HG02870 (cell line): ENCODE measurements around the gene RPS6KC1.
A peak's percentile ranks its signal among the peaks of the same experiment; 100 is the strongest.
"Not testable (repeated sequence)": the region's sequence is repeated elsewhere in the genome, so short reads cannot be mapped to it uniquely, and the experiment has no call there.

ENCODE experiments used
- ATAC-seq: cut with Tn5 transposase; IDR thresholded peaks from one replicate; pipeline ENCODE4 v1.9.1; 2021; ENCODE audit warnings: mild to moderate bottlenecking, moderate library complexity; ENCODE audit not compliant: unreplicated experiment

RPS6KC1 gene

GRCh38 chr1:213104604-213105003 lies 53.6 kb downstream of the RPS6KC1 start:
- peak; percentile 37 for ATAC-seq

GRCh38 chr1:213106298-213106697 lies 55.3 kb downstream of the RPS6KC1 start:
- ATAC-seq, result no peak

DNA sequence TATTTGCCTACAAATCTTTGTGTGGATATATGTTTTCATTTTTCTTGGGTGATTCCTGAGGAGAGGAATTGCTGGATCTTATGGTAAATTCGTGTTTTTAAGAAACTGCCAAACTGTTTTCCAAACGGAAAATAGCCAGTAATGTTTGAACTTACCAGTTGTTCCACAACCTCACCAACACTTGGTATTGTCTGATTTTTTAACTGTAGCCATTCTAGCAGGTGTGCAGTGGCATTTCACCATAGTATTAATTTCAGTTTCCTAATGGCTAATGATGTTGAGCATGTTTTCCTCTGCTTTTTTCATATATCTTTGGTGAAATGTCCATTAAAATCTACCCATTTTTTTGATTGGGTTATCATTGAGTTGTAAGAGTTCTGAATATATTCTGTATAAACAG lies 56.6 kb downstream of the RPS6KC1 start:
- no peak for ATAC-seq

DNA sequence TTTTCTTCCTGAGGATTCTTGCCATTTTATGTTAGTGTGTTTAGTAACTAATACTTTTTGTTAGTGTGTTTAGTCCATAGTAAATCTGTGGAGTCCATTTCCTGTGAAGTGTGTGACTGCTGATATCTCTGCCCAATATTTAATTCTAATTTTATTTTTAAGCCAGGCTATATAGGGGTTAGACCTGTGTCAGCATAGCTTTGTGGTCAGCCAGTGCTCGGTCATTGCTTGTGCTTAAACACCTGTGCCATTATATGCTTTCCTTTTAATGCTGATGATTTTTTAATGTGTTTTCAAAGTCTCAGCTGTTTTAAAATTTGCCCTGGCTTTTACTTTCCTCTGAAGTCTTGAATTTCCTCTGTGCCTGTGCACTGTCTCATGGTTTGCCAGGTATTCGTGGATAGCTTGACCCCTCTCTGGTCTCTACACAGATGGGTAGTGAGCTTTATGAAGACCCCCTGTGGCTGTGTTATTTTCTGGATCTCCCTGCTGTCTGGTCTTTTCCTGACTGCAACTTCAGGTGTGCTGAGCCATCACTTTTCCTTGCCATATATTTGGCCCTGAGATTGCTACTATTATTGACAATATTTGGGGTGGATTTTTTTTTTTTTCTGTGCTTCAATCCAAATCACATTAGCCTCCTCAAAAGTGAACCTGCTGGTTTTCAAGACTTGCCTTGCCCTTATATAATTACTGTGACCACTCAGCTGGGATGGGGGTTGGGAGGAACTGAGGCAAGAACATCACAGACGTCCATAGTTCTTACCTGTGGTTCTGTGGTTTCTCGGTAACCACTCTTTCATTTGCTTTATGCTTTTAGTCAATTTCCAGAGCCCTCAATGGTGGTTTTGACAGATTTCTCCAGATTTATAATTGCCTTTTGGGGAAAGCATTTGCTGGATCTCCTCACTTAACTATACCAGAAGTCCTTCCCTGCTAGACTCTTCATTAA lies 59.6 kb downstream of the RPS6KC1 start:
- peak; percentile 86 for ATAC-seq

DNA sequence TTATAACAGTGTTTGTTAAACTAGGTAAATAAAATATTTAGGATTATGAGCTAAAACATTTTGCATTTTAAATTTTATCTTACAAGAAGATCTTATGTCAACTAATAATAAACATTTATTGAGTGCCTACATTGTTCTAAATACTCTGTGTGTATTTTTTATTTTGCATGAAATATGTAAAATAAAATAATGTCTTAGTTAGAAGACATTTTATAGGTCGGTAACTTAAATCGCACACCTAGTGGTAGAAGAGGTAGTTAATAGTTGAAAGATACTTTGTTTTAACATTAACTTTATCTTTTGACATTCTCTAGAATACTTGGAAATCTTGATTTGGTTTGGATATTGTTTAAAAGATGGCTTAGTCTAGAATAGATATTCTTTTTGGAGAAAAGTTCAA lies 60.5 kb downstream of the RPS6KC1 start:
- ATAC-seq, result no peak

DNA sequence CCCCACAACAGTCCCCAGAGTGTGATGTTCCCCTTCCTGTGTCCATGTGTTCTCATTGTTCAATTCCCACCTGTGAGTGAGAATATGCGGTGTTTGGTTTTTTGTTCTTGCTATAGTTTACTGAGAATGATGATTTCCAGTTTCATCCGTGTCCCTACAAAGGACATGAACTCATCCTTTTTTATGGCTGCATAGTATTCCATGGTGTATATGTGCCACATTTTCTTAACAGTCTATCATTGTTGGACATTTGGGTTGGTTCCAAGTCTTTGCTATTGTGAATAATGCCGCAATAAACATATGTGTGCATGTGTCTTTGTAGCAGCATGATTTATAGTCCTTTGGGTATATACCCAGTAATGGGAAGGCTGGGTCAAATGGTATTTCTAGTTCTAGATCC lies 61.7 kb downstream of the RPS6KC1 start:
- not testable (repeated sequence) for ATAC-seq

DNA sequence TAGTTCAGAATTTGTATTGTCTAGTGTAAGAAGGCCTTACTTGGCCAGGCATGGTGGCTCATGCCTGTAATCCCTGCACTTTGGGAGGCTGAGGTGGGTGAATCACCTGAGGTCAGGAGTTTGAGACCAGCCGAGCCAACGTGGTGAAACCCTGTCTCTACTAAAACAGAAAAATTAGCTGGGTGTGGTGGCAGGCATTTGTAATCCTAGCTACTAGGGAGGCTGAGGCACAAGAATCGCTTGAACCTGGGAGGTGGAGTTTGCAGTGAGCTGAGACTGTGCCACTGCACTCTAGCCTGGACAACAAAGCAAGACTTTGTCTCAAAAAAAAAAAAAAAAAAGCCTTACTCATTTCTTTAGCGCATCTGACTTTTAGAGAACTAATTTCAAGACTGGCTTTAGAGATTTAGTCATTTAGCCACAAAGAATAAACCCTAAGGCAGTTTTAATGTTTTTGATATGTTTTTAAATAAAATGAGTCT lies 66.7 kb downstream of the RPS6KC1 start:
- ATAC-seq, result not testable (repeated sequence)

DNA sequence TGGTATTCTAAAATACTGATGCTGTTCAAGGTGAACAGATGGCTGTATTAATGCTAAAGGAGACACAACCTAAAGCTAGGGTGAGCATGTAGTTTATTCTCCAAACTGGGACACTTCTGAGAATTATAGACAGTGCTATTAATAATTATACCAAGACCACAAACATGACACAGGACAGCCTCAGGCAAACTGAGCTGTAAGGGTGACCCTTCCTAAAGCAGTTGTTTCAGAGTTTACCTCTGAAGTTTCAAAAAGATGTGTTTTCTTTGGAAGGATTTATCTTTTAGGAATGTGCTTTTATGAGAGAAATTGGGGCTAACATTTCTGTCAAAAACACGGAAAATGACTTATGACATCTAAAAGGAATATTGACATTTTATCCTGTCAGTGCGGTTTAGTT lies 68.8 kb downstream of the RPS6KC1 start:
- no peak for ATAC-seq

DNA sequence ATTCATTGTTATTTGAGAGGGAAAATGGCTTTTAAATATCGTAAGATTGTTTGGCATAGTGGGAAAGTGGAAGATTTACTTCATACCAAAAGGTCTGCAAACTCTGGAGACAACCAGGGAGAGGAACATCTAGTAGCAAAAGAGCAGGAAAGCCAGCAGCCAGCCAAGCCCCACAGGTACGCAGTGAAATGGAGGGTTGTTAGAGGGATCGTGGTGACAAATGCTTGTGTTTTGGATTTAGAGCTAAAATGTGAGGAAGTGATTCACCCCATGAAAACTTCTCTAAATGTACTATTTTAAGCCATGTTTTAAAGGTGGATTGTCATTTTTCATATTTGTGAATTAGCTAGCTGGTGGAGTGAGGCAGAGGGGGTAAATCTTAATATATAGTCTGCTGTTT lies 69.3 kb downstream of the RPS6KC1 start:
- no peak for ATAC-seq

DNA sequence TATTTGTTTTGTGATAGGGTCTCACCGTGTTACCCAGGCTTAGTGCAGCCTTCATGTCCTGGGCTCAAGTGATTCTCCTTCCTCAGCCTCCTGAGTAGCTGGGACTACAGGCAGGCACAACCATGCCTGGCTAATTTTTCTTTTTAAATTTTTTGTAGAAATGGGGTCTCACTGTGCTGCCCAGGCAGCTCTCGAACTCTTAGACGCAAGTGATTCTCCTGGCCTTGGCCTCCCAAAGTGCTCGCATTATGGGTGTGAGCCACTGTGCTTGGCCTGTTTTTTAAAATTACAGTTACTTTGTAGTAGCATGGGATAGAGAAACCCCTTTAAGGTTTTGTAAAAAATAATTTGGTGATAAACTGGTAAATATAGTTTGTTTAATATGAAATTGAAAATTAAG lies 69.9 kb downstream of the RPS6KC1 start:
- ATAC-seq, result no peak

DNA sequence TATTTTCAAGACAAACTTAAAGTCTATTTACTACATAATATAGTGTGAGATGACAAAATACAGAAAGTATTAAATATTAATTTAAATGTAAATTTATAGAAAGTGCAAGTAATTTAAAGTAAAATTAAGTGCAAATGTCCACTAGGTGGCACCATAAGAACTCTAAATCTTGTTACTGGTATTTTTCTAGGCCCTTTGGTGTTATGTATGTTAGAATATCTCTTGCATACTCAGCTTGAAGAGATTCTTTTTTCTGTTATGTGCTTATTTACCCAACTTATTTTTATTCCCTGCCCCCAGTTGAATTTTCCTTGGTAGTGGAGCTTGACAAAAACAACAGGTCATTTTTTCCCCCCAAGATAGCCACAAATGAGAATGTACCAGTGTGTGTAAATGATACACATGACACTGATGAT lies 71.5 kb downstream of the RPS6KC1 start:
- ATAC-seq, result no peak

GRCh38 chr1:213123087-213123486 lies 72.0 kb downstream of the RPS6KC1 start:
- ATAC-seq, result no peak

- no peak for ATAC-seq
These were observed 72.5 kb downstream of the RPS6KC1 start for GRCh38 chr1:213123536-213123935.

- ATAC-seq, result no peak
These were observed 73.5 kb downstream of the RPS6KC1 start for GRCh38 chr1:213124590-213124989.

GRCh38 chr1:213125643-213126042 lies 74.6 kb downstream of the RPS6KC1 start:
- ATAC-seq, result no peak

- ATAC-seq, result no peak
These were observed 76.0 kb downstream of the RPS6KC1 start for GRCh38 chr1:213127074-213127473.

- ATAC-seq, result no peak
These were observed 81.0 kb downstream of the RPS6KC1 start for GRCh38 chr1:213131851-213132655.

DNA sequence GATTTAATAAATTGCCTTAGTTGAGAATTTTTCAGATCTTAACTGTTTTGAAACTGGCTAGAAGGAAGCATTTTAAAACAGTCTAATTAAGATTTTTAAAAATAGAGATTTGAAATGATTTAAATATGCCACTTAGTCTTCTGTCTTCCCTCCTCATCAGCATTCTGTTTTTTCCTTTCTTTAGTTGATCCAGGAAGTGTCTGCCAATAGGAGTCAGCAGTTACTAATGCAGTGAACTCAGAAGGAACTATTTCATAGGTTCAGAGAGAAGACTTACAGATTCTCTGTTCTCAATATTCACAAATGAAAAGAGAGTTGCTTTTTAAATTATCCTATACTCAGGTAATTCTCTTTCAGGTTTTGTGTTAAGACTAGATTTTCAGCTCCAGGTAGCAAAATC lies 84.5 kb downstream of the RPS6KC1 start:
- no peak for ATAC-seq

DNA sequence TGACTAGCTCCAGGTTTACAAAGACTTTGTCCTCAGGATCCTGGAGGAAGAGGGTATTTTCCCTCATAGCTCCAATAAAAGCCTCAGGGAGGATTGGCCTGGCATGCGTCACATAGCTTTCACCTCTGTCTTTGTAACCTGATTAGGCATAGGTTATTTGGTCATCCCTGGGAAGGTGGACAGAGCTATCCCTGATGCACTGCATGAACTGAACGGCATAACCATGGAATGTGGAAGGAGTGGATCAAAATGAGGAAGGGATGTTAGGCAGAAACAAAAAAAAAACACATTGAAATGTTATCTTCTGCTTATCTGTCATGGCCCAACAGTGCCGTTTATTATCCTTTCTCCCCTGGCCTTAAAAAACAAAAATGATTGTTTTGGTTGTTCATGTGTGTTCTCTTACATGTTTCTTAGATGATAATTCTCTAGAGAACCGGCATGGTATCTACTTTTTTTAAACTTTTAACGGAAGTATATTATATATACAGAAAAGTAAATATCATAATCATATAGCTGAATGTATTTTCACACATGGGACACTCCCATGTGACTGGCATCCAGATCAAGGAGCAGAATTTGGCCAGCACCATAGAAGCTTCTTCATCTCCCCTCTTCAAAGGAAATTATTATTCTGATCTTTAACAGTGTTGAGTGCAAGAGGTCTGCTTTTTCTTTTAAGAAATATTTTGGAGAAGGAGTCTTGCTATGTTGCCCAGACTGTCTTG lies 85.3 kb downstream of the RPS6KC1 start:
- no peak for ATAC-seq

DNA sequence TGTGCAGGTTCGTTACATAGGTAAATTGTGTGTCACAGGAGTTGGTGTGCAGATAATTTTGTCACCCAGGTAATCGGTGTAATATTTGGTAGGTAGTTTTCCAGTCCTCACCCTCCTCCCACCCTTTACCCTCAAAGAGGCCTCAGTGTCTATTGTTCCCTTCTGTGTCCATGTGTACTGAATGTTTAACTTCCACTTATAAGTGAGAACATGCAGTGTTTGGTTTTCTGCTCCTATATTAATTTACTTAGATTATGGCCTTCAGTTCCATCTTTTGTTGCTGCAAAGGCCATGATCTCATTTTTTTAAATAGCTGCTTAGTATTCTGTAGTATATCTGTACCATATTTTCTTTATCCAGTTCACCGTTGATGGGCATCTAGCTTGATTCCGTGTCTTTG lies 87.3 kb downstream of the RPS6KC1 start:
- ATAC-seq, result no peak

GRCh38 chr1:213138892-213139291 lies 87.9 kb downstream of the RPS6KC1 start:
- no peak for ATAC-seq
